K562 (cell line): ENCODE data around the gene H2BK1. TPM values are rescaled to one million over a fixed set of nuclear protein-coding genes. Genes with fewer than 3 reads are reported as not detected.

Experiments used
- ATAC-seq: fragments of 200-7000 bp; cut with Tn5 transposase; 3 replicates; pipeline ENCODE4 v1.9.1; 2020; ENCODE audit warnings: moderate library complexity
- BruUV-seq: library from RNA; stranded (reverse); fragments of 400-500 nt; replicated peaks from 2 replicates; lab custom pipeline; 2021; lab: Mats Ljungman, UMichigan
- CTCF ChIA-PET: fragments of 300-600 bp; formaldehyde crosslinking; extraction: SDS; loops from one replicate; lab custom pipeline; 2021; ENCODE audit warnings: low intra/inter-chr PET ratio; lab: Yijun Ruan, JAX
- POLR2A ChIA-PET: fragments of 300-600, 350-650 bp; sonication (Branson Sonifier 250); formaldehyde crosslinking; extraction: SDS; loops from one replicate; lab custom pipeline; 2021; ENCODE audit warnings: antibody characterized with exemption, inconsistent platforms; lab: Yijun Ruan, JAX
- DNase-seq, 4 experiments: peaks; one replicate each; pipeline versions ENCODE4 v3.0.0 to v3.0.0-alpha.2; 2011 to 2018; ENCODE audit warnings: low spot score in 3 of 4, mixed read lengths in 3 of 4; ENCODE audit errors: extremely low read depth in 1 of 4
- FAIRE-seq: peaks from 2 replicates; lab custom pipeline; 2011; peaks lifted over from hg19 to GRCh38; lab: Jason Lieb, UNC
- H2AFZ ChIP-seq: 2 replicates; pipeline ENCODE4 v1.6.0; 2011; ENCODE audit warnings: low read depth, low read length, control low read depth, inconsistent platforms
- H3K27ac ChIP-seq: fragments of 200-600 bp; 3 replicates; pipeline ENCODE4 v1.8.0; 2011; ENCODE audit warnings: low read depth, mild to moderate bottlenecking, control low read depth, inconsistent platforms, low read length, moderate library complexity, mixed read lengths; ENCODE audit errors: extremely low read depth
- H3K27me3 ChIP-seq, 2 experiments: fragments of 300-600 bp in 1 of 2; 2 replicates in 1 of 2; 3 replicates in 1 of 2; pipeline versions ENCODE4 v1.6.0 to v1.8.0; 2011; ENCODE audit warnings: inconsistent platforms in 2 of 2, low read length in 2 of 2, mild to moderate bottlenecking in 1 of 2, mixed read lengths in 1 of 2, moderate library complexity in 1 of 2; ENCODE audit not compliant: control insufficient read depth in 2 of 2, insufficient read depth in 2 of 2
- H3K36me3 ChIP-seq: fragments of 300-600 bp; 3 replicates; pipeline ENCODE4 v1.8.0; 2011; ENCODE audit warnings: mild to moderate bottlenecking, low read length, inconsistent platforms; ENCODE audit not compliant: control insufficient read depth, insufficient read depth
- H3K4me1 ChIP-seq, 2 experiments: fragments of 200-600 bp in 1 of 2; replicated peaks in 1 of 2; 2 replicates in 1 of 2; 3 replicates in 1 of 2; pipeline versions ENCODE4 v1.5.1 to v1.8.0; 2011; ENCODE audit warnings: inconsistent platforms in 2 of 2, low read length in 2 of 2, mild to moderate bottlenecking in 1 of 2, mixed read lengths in 1 of 2, moderate library complexity in 1 of 2; ENCODE audit not compliant: control insufficient read depth in 2 of 2, insufficient read depth in 2 of 2
- H3K4me2 ChIP-seq: 2 replicates; pipeline ENCODE4 v1.6.1; 2011; ENCODE audit warnings: low read length, control low read depth, inconsistent platforms, mixed read lengths; ENCODE audit not compliant: insufficient read depth
- H3K4me3 ChIP-seq: fragments of 200-600 bp; sonication (generic), shearing (Covaris generic); 2 replicates; pipeline ENCODE4 v1.5.1; 2016; ENCODE audit warnings: control low read depth, inconsistent platforms
- H3K79me2 ChIP-seq: fragments of 200-600 bp; 3 replicates; pipeline ENCODE4 v1.8.0; 2011; ENCODE audit warnings: low read length, inconsistent platforms; ENCODE audit not compliant: control insufficient read depth, insufficient read depth
- H3K9ac ChIP-seq, 2 experiments: 2 replicates each; pipeline versions ENCODE4 v1.6.0 to v1.6.1; 2011; ENCODE audit warnings: low read depth in 2 of 2, low read length in 2 of 2, control low read depth in 1 of 2, inconsistent platforms in 1 of 2, mild to moderate bottlenecking in 1 of 2, mixed read lengths in 1 of 2; ENCODE audit not compliant: insufficient read depth in 1 of 2
- H3K9me1 ChIP-seq: one replicate; pipeline ENCODE4 v1.6.0; 2011; ENCODE audit warnings: inconsistent platforms, mild to moderate bottlenecking, low read length, moderate library complexity; ENCODE audit not compliant: control insufficient read depth, insufficient read depth
- H3K9me3 ChIP-seq: replicated peaks from 2 replicates; pipeline ENCODE4 v1.5.1; 2011; ENCODE audit warnings: low read depth, low read length, inconsistent platforms; ENCODE audit not compliant: control insufficient read depth, insufficient read depth
- H4K20me1 ChIP-seq: replicated peaks from 2 replicates; pipeline ENCODE4 v1.6.1; 2011; ENCODE audit warnings: low read length, inconsistent platforms, mixed read lengths; ENCODE audit not compliant: control insufficient read depth, insufficient read depth
- HMGN3 ChIP-seq: IDR thresholded peaks from 2 replicates; pipeline ENCODE4 v1.6.1; 2011; ENCODE audit warnings: borderline replicate concordance, low read depth, mild to moderate bottlenecking, mixed read lengths, low read length; ENCODE audit not compliant: insufficient read length; ENCODE audit errors: extremely low read depth
- RAD51 ChIP-seq: fragments of 450-650 bp; IDR thresholded peaks from 2 replicates; pipeline ENCODE4 v1.7.1; 2016; ENCODE audit warnings: low read depth, mild to moderate bottlenecking, borderline replicate concordance
- ZNF184 ChIP-seq: sonication (generic); formaldehyde crosslinking; IDR thresholded peaks from 2 replicates; pipeline ENCODE4 v1.5.0; 2020; ENCODE audit warnings: missing genetic modification reagents
- ZNF239 ChIP-seq: fragments of 250-450 bp; sonication (Bioruptor Pico); IDR thresholded peaks from 2 replicates; pipeline ENCODE4 v1.4.0; 2020; ENCODE audit warnings: mild to moderate bottlenecking
- WGBS: fragments of 100-300 bp; shearing (Covaris generic); methylation state at CpG from one replicate; pipeline ENCODE4 v1.1.6; 2016; ENCODE audit warnings: low coverage, mixed read lengths; ENCODE audit not compliant: insufficient coverage; ENCODE audit errors: missing lambda C conversion rate; 5-methylcytosine and 5-hydroxymethylcytosine counted together
- in situ Hi-C: fragments of 300-500 bp; cut with MboI; formaldehyde crosslinking; loops from 4 replicates; pipeline ENCODE4 v1.15.0; 2018; ENCODE audit warnings: inconsistent platforms, mixed read lengths
- intact Hi-C: fragments of 100-400 bp; cut with micrococcal nuclease; formaldehyde crosslinking; loops from 2 replicates; pipeline ENCODE4 v1.14.2; 2022
- polyA plus RNA-seq, 8 experiments: library from polyadenylated mRNA; depleted of rRNA in 4 of 8; stranded (reverse) in 5 of 8; unstranded in 3 of 8; fragments of >200 nt; fragmentation: Nextera tagmentation in 2 of 8; fragmentation: Illumina TruSeq in 1 of 8; extraction: Ambion mirVana in 2 of 8; extraction: Trizol in 1 of 8; gene quantifications; 2 replicates each; pipeline versions ENCODE4 v1.2.1 to v1.2.3, GENCODE V29; 2011 to 2014; ENCODE audit warnings: inconsistent platforms in 1 of 8, missing spikeins in 1 of 8
- total RNA-seq, 7 experiments: library from RNA; depleted of rRNA in 6 of 7; stranded (reverse); fragments of >200 nt in 6 of 7; fragmentation: Illumina TruSeq in 2 of 7; extraction: Trizol in 2 of 7; gene quantifications; 2 replicates each; pipeline versions ENCODE4 v1.2.1 to v1.2.3, GENCODE V29; 2011 to 2021; ENCODE audit warnings: low replicate concordance in 1 of 7

The H2BK1 gene
- total and polyA plus RNA-seq, 9 of the 15 experiments (the other 6 are each of a cell fraction or from before 2014, with no cell fraction given), result not detected

GRCh38 chr7:151201344-151201743, 8.9 kb downstream of the H2BK1 start:
- TF ChIP-seq ZNF239 (CRISPR knock-in tag) (peak; percentile 80), ZNF184 (CRISPR knock-in tag) (no peak)
- in situ Hi-C loops (no loop called here), intact Hi-C loops (no loop called here)
- WGBS, result 0% methylated on average over 3 of the region's 3 CpGs
- BruUV-seq, result no TSS peak
- no peaks in the 10 kb centered on the region for H3K9me1 ChIP-seq
- no peaks in the 10 kb centered on the region for H3K79me2 ChIP-seq
- FAIRE-seq (peak; percentile 62), ATAC-seq (no peak), DNase-seq (no peak)
- H3K4me1 ChIP-seq, result peaks cover 0 to 14% of the 10 kb centered on the region in 2 experiments; a peak in 2 of 5 replicates
- no peak overlapping the region for H3K9ac ChIP-seq
- no peaks in the 10 kb centered on the region for H3K9me3 ChIP-seq
- POLR2A ChIA-PET, result no interaction called here
- H3K27ac ChIP-seq, result no peak overlapping the region
- H2AFZ ChIP-seq, result no peak overlapping the region
- no peak overlapping the region for H3K4me2 ChIP-seq
- H3K4me3 ChIP-seq, result no peak overlapping the region
- H3K36me3 ChIP-seq, result no peaks in the 10 kb centered on the region
- peaks cover 21% of the 10 kb centered on the region; the same call in 1 of the 2 replicates for H4K20me1 ChIP-seq
- H3K27me3 ChIP-seq, result peaks cover 89 to 93% of the 10 kb centered on the region in 2 experiments
- CTCF ChIA-PET, result no interaction called here

- peaks cover 87 to 92% of the 10 kb centered on the region in 2 experiments for H3K27me3 ChIP-seq
- CTCF ChIA-PET, result no interaction called here
Measured at GRCh38 chr7:151198945-151199848, 11.1 kb downstream of the H2BK1 start.

More at GRCh38 chr7:151198945-151199848, 11.1 kb downstream of the H2BK1 start:
- H3K4me1 ChIP-seq, result peaks cover 0 to 7% of the 10 kb centered on the region in 2 experiments; a peak in 1 of 5 replicates
- no peaks in the 10 kb centered on the region for H3K36me3 ChIP-seq
- peak overlapping the region in 1 of 2 experiments; percentile 49; a peak in 1 of 4 replicates for H3K9ac ChIP-seq
- in situ Hi-C loops, result no loop called here
- ATAC-seq (no peak), DNase-seq (no peak), FAIRE-seq (no peak)
- H3K9me1 ChIP-seq, result no peaks in the 10 kb centered on the region
- peaks cover 29% of the 10 kb centered on the region for H4K20me1 ChIP-seq
- no peaks in the 10 kb centered on the region for H3K79me2 ChIP-seq
- POLR2A ChIA-PET, result interaction anchor here (0.6 to 1.1 kb wide), 3 partner anchors 10 to 224 kb away, joined by 3 to 4 read pairs (median 3); no protein-coding TSS in a partner anchor
- intact Hi-C loops, result no loop called here
- TF ChIP-seq RAD51 (no peak), HMGN3 (peak; percentile 8)
- H2AFZ ChIP-seq, result no peak overlapping the region
- 4% methylated on average over 23 of the region's 30 CpGs for WGBS
- no peak overlapping the region for H3K4me2 ChIP-seq
- no peak overlapping the region for H3K27ac ChIP-seq
- BruUV-seq, result no TSS peak
- no peak overlapping the region for H3K4me3 ChIP-seq
- H3K9me3 ChIP-seq, result no peaks in the 10 kb centered on the region
